CD14-positive monocyte (primary cell): Measurements from ENCODE around the gene MACROH2A1. TPM values are rescaled to one million over a fixed set of nuclear protein-coding genes. Genes with fewer than 3 reads are reported as not detected.

ENCODE experiments used
- DNase-seq, 3 donors: peaks; one replicate each; pipeline ENCODE4 v3.0.0-alpha.2; 2011 to 2022
- H2AFZ ChIP-seq: 2 replicates; pipeline ENCODE4 v1.6.0; 2012; ENCODE audit warnings: mild to moderate bottlenecking, low read depth, low read length, inconsistent platforms; ENCODE audit not compliant: insufficient read depth, poor library complexity, severe bottlenecking
- H3K27ac ChIP-seq, 2 donors: 1 replicate in 1 of 2; 2 replicates in 1 of 2; pipeline ENCODE4 v1.5.1; 2012 to 2013; ENCODE audit warnings: low read length in 2 of 2, control low read depth in 1 of 2, inconsistent platforms in 1 of 2, low read depth in 1 of 2, mild to moderate bottlenecking in 1 of 2
- H3K27me3 ChIP-seq, 2 donors: one replicate each; pipeline versions ENCODE4 v1.6.0 to v1.6.1; 2011 to 2013; ENCODE audit warnings: low read length in 2 of 2; ENCODE audit not compliant: control insufficient read depth in 2 of 2, insufficient read depth in 2 of 2
- H3K36me3 ChIP-seq, 2 donors: replicated peaks in 1 of 2; 1 replicate in 1 of 2; 2 replicates in 1 of 2; pipeline versions ENCODE4 v1.5.1 to v1.6.1; 2012 to 2013; ENCODE audit warnings: low read length in 2 of 2, control low read depth in 1 of 2, inconsistent platforms in 1 of 2, mild to moderate bottlenecking in 1 of 2; ENCODE audit not compliant: insufficient read depth in 2 of 2, control insufficient read depth in 1 of 2
- H3K4me1 ChIP-seq, 2 donors: 1 replicate in 1 of 2; 2 replicates in 1 of 2; pipeline versions ENCODE4 v1.5.1 to v1.6.1; 2012 to 2013; ENCODE audit warnings: low read length in 2 of 2, control low read depth in 1 of 2, inconsistent platforms in 1 of 2, mild to moderate bottlenecking in 1 of 2, moderate library complexity in 1 of 2; ENCODE audit not compliant: insufficient read depth in 2 of 2, control insufficient read depth in 1 of 2
- H3K4me2 ChIP-seq: replicated peaks from 2 replicates; pipeline ENCODE3; 2012; ENCODE audit warnings: low read length, moderate library complexity, mild to moderate bottlenecking; ENCODE audit not compliant: poor library complexity, severe bottlenecking; ENCODE audit errors: extremely low read depth
- H3K4me3 ChIP-seq, 3 experiments: fragments of 200-600 bp in 1 of 3; sonication (generic) in 1 of 3; replicated peaks in 1 of 3; 1 replicate in 2 of 3; 2 replicates in 1 of 3; pipeline ENCODE4 v1.5.1; 2011 to 2013; ENCODE audit warnings: low read length in 3 of 3, mild to moderate bottlenecking in 3 of 3, control low read depth in 2 of 3, low read depth in 2 of 3, inconsistent platforms in 1 of 3, moderate library complexity in 1 of 3
- H3K79me2 ChIP-seq: 2 replicates; pipeline ENCODE4 v1.6.0; 2012; ENCODE audit warnings: mild to moderate bottlenecking, control low read depth, inconsistent platforms, low read length, moderate library complexity; ENCODE audit not compliant: insufficient read depth
- H3K9ac ChIP-seq: 2 replicates; pipeline ENCODE4 v1.6.0; 2017; ENCODE audit warnings: low read length, mild to moderate bottlenecking; ENCODE audit not compliant: insufficient read depth, poor library complexity, severe bottlenecking
- H3K9me3 ChIP-seq, 2 donors: replicated peaks in 1 of 2; 1 replicate in 1 of 2; 2 replicates in 1 of 2; pipeline versions ENCODE4 v1.5.1 to v1.6.1; 2012 to 2013; ENCODE audit warnings: low read length in 2 of 2, control low read depth in 1 of 2; ENCODE audit not compliant: control insufficient read depth in 1 of 2, insufficient read depth in 1 of 2
- H4K20me1 ChIP-seq: 2 replicates; pipeline ENCODE4 v1.6.0; 2012; ENCODE audit warnings: mild to moderate bottlenecking, low read length, control low read depth, moderate library complexity; ENCODE audit not compliant: insufficient read depth
- H3K27ac Mint-ChIP-seq, 7 donors: one replicate each; pipeline ENCODE4 v1.8.0; 2020; ENCODE audit warnings: mild to moderate bottlenecking in 7 of 7, mixed read lengths in 7 of 7, moderate library complexity in 6 of 7, inconsistent platforms in 2 of 7
- H3K27me3 Mint-ChIP-seq, 3 donors: one replicate each; pipeline ENCODE4 v1.8.0; 2021 to 2022; ENCODE audit warnings: low read depth in 3 of 3, mild to moderate bottlenecking in 3 of 3, mixed read lengths in 3 of 3, moderate library complexity in 3 of 3, inconsistent platforms in 1 of 3
- H3K36me3 Mint-ChIP-seq, 2 donors: one replicate each; pipeline ENCODE4 v1.8.0; 2020; ENCODE audit warnings: mixed read lengths in 2 of 2, inconsistent platforms in 1 of 2, mild to moderate bottlenecking in 1 of 2
- H3K4me1 Mint-ChIP-seq: one replicate; pipeline ENCODE4 v1.8.0; 2020; ENCODE audit warnings: mild to moderate bottlenecking, mixed read lengths
- H3K4me3 Mint-ChIP-seq, 2 donors: one replicate each; pipeline ENCODE4 v1.8.0; 2020; ENCODE audit warnings: mild to moderate bottlenecking in 2 of 2, mixed read lengths in 2 of 2, moderate library complexity in 1 of 2
- H3K9me3 Mint-ChIP-seq, 7 donors: one replicate each; pipeline ENCODE4 v1.8.0; 2020 to 2022; ENCODE audit warnings: mixed read lengths in 7 of 7, mild to moderate bottlenecking in 6 of 7, moderate library complexity in 6 of 7, inconsistent platforms in 2 of 7
- WGBS: methylation state at CpG from one replicate; pipeline ENCODE4 v1.1.5; 2013; ENCODE audit warnings: missing lambda C conversion rate; ENCODE audit not compliant: insufficient coverage; 5-methylcytosine and 5-hydroxymethylcytosine counted together
- intact Hi-C, 2 donors: fragments of 100-400 bp; cut with micrococcal nuclease; formaldehyde crosslinking; loops; one replicate each; pipeline versions ENCODE4 v1.15.0 to v1.15.1; 2023
- polyA plus RNA-seq, 3 donors: library from polyadenylated mRNA; depleted of rRNA in 1 of 3; unstranded in 2 of 3; stranded (reverse) in 1 of 3; fragments of 300-500 nt in 2 of 3; fragments of >200 nt in 1 of 3; fragmentation: Illumina TruSeq in 2 of 3; gene quantifications; 1 replicate in 2 of 3; 2 replicates in 1 of 3; pipeline ENCODE4 v1.2.3, GENCODE V29; 2012 to 2021
- TF ChIP-seq, protein P1 (sequence below): fragments of 200-600 bp; IDR thresholded peaks from one replicate; pipeline ENCODE4 v1.8.0; 2022; ENCODE audit warnings: antibody characterized with exemption, mild to moderate bottlenecking

The MACROH2A1 gene
- polyA plus RNA-seq, 3 donors: 352 to 443 (median 440) TPM

DNA sequence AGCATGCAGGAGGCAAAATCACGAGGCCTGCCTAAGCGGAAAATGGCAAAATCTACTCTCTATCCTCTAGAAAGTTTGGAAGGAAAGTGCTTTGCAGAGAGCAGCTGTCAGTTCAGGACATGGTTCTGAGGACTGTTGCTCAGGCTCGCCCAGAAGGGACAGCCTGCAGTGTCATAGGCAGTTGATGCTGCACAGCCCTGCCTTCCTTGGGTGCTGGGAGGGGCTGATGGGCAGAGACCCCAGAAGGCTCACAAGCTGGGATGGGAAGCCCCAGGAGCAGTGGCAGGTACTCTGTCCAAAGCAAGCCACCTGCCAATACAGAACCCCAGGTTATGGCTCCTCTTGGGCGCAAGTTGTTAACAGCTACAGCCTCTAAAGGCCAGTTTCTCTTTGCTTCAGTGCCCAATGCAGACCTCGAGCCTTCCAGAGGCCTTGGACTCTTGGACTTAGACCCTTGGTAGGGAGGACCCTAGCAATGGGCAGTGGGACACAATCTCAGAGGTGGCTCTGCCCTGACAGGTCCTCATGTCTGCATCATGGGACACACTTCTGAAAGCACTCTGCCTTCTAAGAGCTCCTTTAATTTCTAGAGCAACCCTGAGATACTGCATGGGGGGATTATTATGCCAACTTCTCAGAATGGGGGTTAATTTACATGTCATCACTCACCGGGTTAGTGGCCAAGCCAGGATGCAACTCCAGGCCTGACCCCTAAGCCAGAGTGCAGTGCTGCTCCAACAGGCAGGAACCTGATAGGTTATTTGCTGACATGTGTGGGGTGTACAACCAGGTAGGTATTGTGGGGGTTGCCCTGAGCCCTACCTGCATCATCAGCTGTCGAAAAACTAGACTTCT, 57.1 kb downstream of the MACROH2A1 start:
- Histone ChIP-seq H3K36me3 (peaks cover 100% of the 10 kb centered on the region in 2 donors), H4K20me1 (peaks cover 100% of the 10 kb centered on the region), H3K27ac (peak overlapping the region in 1 of 2 donors; percentile 25), H3K4me2 (no peak overlapping the region), H2AFZ (no peak overlapping the region), H3K4me1 (no peaks in the 10 kb centered on the region), H3K4me3 (no peak overlapping the region), H3K9ac (no peak overlapping the region), H3K9me3 (no peaks in the 10 kb centered on the region), H3K79me2 (peaks cover 16% of the 10 kb centered on the region), H3K27me3 (no peaks in the 10 kb centered on the region)
- 96% methylated on average over 4 of the region's 7 CpGs for WGBS
- no peak overlapping the region for H3K4me3 Mint-ChIP-seq
- intact Hi-C loops: no loop called here
- H3K27ac Mint-ChIP-seq: peak overlapping the region in 3 of 7 donors; percentile 61 to 71 (median 63)
- H3K4me1 Mint-ChIP-seq: no peaks in the 10 kb centered on the region
- H3K36me3 Mint-ChIP-seq: peaks cover 96 to 98% of the 10 kb centered on the region in 2 donors
- TF ChIP-seq, protein P1, sequence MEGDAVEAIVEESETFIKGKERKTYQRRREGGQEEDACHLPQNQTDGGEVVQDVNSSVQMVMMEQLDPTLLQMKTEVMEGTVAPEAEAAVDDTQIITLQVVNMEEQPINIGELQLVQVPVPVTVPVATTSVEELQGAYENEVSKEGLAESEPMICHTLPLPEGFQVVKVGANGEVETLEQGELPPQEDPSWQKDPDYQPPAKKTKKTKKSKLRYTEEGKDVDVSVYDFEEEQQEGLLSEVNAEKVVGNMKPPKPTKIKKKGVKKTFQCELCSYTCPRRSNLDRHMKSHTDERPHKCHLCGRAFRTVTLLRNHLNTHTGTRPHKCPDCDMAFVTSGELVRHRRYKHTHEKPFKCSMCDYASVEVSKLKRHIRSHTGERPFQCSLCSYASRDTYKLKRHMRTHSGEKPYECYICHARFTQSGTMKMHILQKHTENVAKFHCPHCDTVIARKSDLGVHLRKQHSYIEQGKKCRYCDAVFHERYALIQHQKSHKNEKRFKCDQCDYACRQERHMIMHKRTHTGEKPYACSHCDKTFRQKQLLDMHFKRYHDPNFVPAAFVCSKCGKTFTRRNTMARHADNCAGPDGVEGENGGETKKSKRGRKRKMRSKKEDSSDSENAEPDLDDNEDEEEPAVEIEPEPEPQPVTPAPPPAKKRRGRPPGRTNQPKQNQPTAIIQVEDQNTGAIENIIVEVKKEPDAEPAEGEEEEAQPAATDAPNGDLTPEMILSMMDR: no peak
- H3K27me3 Mint-ChIP-seq: peaks cover 0 to 1% (median 0%) of the 10 kb centered on the region in 3 donors
- no peak for DNase-seq
- H3K9me3 Mint-ChIP-seq: no peaks in the 10 kb centered on the region

DNA sequence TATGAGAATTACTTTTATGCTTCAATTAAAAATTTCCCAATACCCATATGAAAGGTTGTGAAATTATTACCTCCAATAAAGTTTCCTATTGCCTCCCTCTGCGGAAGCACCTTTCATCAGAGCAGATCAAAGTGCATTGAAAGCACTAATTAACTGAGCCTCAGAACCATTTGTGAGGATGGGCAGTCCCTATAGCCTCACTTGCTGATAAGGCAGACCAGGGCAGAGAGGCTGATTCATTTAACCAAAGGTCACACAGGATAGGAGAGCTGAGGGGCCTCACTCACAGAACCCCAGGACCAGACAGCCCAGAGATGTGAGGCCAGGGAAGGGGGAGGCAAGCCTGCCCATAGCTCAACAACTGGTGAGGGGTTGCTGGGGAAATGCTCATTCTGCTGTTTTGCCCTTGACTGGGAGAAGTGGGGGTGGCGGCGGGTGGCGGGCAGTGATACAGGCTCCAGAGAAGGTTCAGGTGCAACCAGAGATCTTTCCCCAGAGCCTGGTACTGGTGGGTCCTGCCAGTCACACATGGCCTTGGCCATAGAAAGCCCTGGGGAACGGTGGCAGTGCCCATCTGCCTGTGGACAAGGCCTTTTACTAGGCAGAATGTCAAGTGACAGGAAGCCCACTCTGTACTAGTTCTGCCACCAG, 57.9 kb downstream of the MACROH2A1 start:
- no peak overlapping the region for H2AFZ ChIP-seq
- H3K36me3 ChIP-seq: peaks cover 100% of the 10 kb centered on the region in 2 donors
- Mint-ChIP-seq H3K4me3 (no peak overlapping the region), H3K27ac (peak overlapping the region in 4 of 7 donors; percentile 63 to 78 (median 68)), H3K36me3 (peaks cover 96 to 98% of the 10 kb centered on the region in 2 donors), H3K27me3 (peaks cover 0 to 2% (median 1%) of the 10 kb centered on the region in 3 donors), H3K9me3 (no peaks in the 10 kb centered on the region), H3K4me1 (no peaks in the 10 kb centered on the region)
- H3K4me2 ChIP-seq: no peak overlapping the region
- H4K20me1 ChIP-seq: peaks cover 100% of the 10 kb centered on the region
- H3K4me1 ChIP-seq: no peaks in the 10 kb centered on the region
- H3K27me3 ChIP-seq: no peaks in the 10 kb centered on the region
- peaks cover 11% of the 10 kb centered on the region for H3K79me2 ChIP-seq
- WGBS: 91% methylated on average over 4 of the region's 5 CpGs
- H3K4me3 ChIP-seq: no peak overlapping the region
- H3K9ac ChIP-seq: no peak overlapping the region
- intact Hi-C loops: no loop called here
- no peak for DNase-seq
- H3K9me3 ChIP-seq: no peaks in the 10 kb centered on the region
- TF ChIP-seq, protein P1: no peak
- H3K27ac ChIP-seq: peak overlapping the region in 1 of 2 donors; percentile 25
